Mucosa of stomach (tissue), 1 donor: ENCODE measurements around the gene SPATA13.
"Not testable (repeated sequence)": the region's sequence is repeated elsewhere in the genome, so short reads cannot be mapped to it uniquely, and the experiment has no call there.

Source experiments
- H3K27me3 ChIP-seq: one replicate; pipeline ENCODE4 v1.7.0; 2013; ENCODE audit warnings: mild to moderate bottlenecking, low read length; ENCODE audit not compliant: control insufficient read depth, insufficient read depth
- H3K36me3 ChIP-seq: one replicate; pipeline ENCODE4 v1.7.0; 2013; ENCODE audit warnings: low read length; ENCODE audit not compliant: control insufficient read depth, insufficient read depth
- H3K4me1 ChIP-seq: one replicate; pipeline ENCODE4 v1.7.0; 2013; ENCODE audit warnings: mild to moderate bottlenecking, low read length; ENCODE audit not compliant: control insufficient read depth, insufficient read depth
- H3K4me3 ChIP-seq: one replicate; pipeline ENCODE4 v1.7.0; 2013; ENCODE audit warnings: low read length
- H3K9ac ChIP-seq: one replicate; pipeline ENCODE4 v1.7.0; 2013; ENCODE audit warnings: mild to moderate bottlenecking, low read length, moderate library complexity
- H3K9me3 ChIP-seq: one replicate; pipeline ENCODE4 v1.7.0; 2013; ENCODE audit warnings: mild to moderate bottlenecking, low read length, moderate library complexity; ENCODE audit not compliant: control insufficient read depth
- donor health status: Pancreatic carcinoma.

The SPATA13 gene

GRCh38 chr13:24192811-24193162 lies 32.3 kb downstream of the SPATA13 start:
- Histone ChIP-seq H3K4me1 (peaks cover 35% of the 10 kb centered on the region), H3K36me3 (no peaks in the 10 kb centered on the region)

GRCh38 chr13:24194447-24194846 lies 33.9 kb downstream of the SPATA13 start:
- no peak overlapping the region for H3K9ac ChIP-seq
- no peak overlapping the region for H3K4me3 ChIP-seq
- H3K4me1 ChIP-seq, result peaks cover 35% of the 10 kb centered on the region
- no peaks in the 10 kb centered on the region for H3K36me3 ChIP-seq
- no peaks in the 10 kb centered on the region for H3K27me3 ChIP-seq
- no peaks in the 10 kb centered on the region for H3K9me3 ChIP-seq

More at GRCh38 chr13:24192811-24193162, 32.3 kb downstream of the SPATA13 start:
- Histone ChIP-seq H3K27me3 (no peaks in the 10 kb centered on the region), H3K4me3 (no peak overlapping the region), H3K9ac (no peak overlapping the region), H3K9me3 (no peaks in the 10 kb centered on the region)

GRCh38 chr13:24195626-24196025 lies 35.1 kb downstream of the SPATA13 start:
- H3K27me3 ChIP-seq, result no peaks in the 10 kb centered on the region
- no peaks in the 10 kb centered on the region for H3K36me3 ChIP-seq
- no peaks in the 10 kb centered on the region for H3K9me3 ChIP-seq
- H3K9ac ChIP-seq, result no peak overlapping the region
- no peak overlapping the region for H3K4me3 ChIP-seq
- H3K4me1 ChIP-seq, result peaks cover 35% of the 10 kb centered on the region

- Histone ChIP-seq H3K4me1 (peaks cover 35% of the 10 kb centered on the region), H3K27me3 (no peaks in the 10 kb centered on the region), H3K9me3 (no peaks in the 10 kb centered on the region), H3K36me3 (no peaks in the 10 kb centered on the region), H3K4me3 (no peak overlapping the region), H3K9ac (no peak overlapping the region)
Measured at GRCh38 chr13:24196593-24197197, 36.2 kb downstream of the SPATA13 start.

GRCh38 chr13:24199016-24199415 lies 38.5 kb downstream of the SPATA13 start:
- no peaks in the 10 kb centered on the region for H3K27me3 ChIP-seq
- H3K4me1 ChIP-seq, result peaks cover 22% of the 10 kb centered on the region
- H3K4me3 ChIP-seq, result no peak overlapping the region
- no peaks in the 10 kb centered on the region for H3K36me3 ChIP-seq
- no peaks in the 10 kb centered on the region for H3K9me3 ChIP-seq
- no peak overlapping the region for H3K9ac ChIP-seq

GRCh38 chr13:24202215-24202614 lies 41.7 kb downstream of the SPATA13 start:
- Histone ChIP-seq H3K9ac (no peak overlapping the region), H3K27me3 (no peaks in the 10 kb centered on the region), H3K36me3 (no peaks in the 10 kb centered on the region), H3K9me3 (no peaks in the 10 kb centered on the region), H3K4me1 (peaks cover 11% of the 10 kb centered on the region), H3K4me3 (no peak overlapping the region)

GRCh38 chr13:24203273-24203672 lies 42.8 kb downstream of the SPATA13 start:
- H3K9ac ChIP-seq, result no peak overlapping the region
- H3K36me3 ChIP-seq, result no peaks in the 10 kb centered on the region
- H3K27me3 ChIP-seq, result no peaks in the 10 kb centered on the region
- no peaks in the 10 kb centered on the region for H3K9me3 ChIP-seq
- no peak overlapping the region for H3K4me3 ChIP-seq
- H3K4me1 ChIP-seq, result peaks cover 15% of the 10 kb centered on the region

- H3K9ac ChIP-seq, result no peak overlapping the region
Measured at GRCh38 chr13:24203811-24204210, 43.3 kb downstream of the SPATA13 start.

GRCh38 chr13:24205076-24205475 lies 44.6 kb downstream of the SPATA13 start:
- not testable (repeated sequence) for H3K4me3 ChIP-seq, H3K27me3 ChIP-seq
- peaks cover 18% of the 10 kb centered on the region for H3K4me1 ChIP-seq

More at GRCh38 chr13:24203811-24204210, 43.3 kb downstream of the SPATA13 start:
- H3K27me3 ChIP-seq, result no peaks in the 10 kb centered on the region
- H3K36me3 ChIP-seq, result no peaks in the 10 kb centered on the region
- no peaks in the 10 kb centered on the region for H3K9me3 ChIP-seq
- H3K4me3 ChIP-seq, result no peak overlapping the region
- peaks cover 18% of the 10 kb centered on the region for H3K4me1 ChIP-seq

GRCh38 chr13:24207841-24208667 lies 47.5 kb downstream of the SPATA13 start:
- H3K36me3 ChIP-seq, result no peaks in the 10 kb centered on the region
- H3K9ac ChIP-seq, result no peak overlapping the region
- H3K9me3 ChIP-seq, result no peaks in the 10 kb centered on the region
- H3K4me3 ChIP-seq, result no peak overlapping the region
- H3K4me1 ChIP-seq, result peaks cover 21% of the 10 kb centered on the region
- no peaks in the 10 kb centered on the region for H3K27me3 ChIP-seq

More at GRCh38 chr13:24205076-24205475, 44.6 kb downstream of the SPATA13 start:
- not testable (repeated sequence) for H3K9me3 ChIP-seq, H3K36me3 ChIP-seq, H3K9ac ChIP-seq

- Histone ChIP-seq H3K9ac (no peak overlapping the region), H3K4me3 (no peak overlapping the region), H3K27me3 (no peaks in the 10 kb centered on the region), H3K9me3 (no peaks in the 10 kb centered on the region), H3K36me3 (no peaks in the 10 kb centered on the region), H3K4me1 (peaks cover 14% of the 10 kb centered on the region)
Measured at GRCh38 chr13:24209138-24209537, 48.6 kb downstream of the SPATA13 start.

- no peak overlapping the region for H3K9ac ChIP-seq
- peaks cover 26% of the 10 kb centered on the region for H3K4me1 ChIP-seq
- H3K36me3 ChIP-seq, result no peaks in the 10 kb centered on the region
- no peaks in the 10 kb centered on the region for H3K27me3 ChIP-seq
- no peaks in the 10 kb centered on the region for H3K9me3 ChIP-seq
- no peak overlapping the region for H3K4me3 ChIP-seq
Measured at GRCh38 chr13:24212254-24212653, 51.7 kb downstream of the SPATA13 start.
